RWPE1 (cell line): ENCODE measurements around the gene GPC3.
A peak's percentile ranks its signal among the peaks of the same experiment; 100 is the strongest.

Experiments
- CTCF ChIA-PET: fragments of 350-600 bp; sonication (Branson Sonifier 250); formaldehyde crosslinking; extraction: SDS; loops from one replicate; lab custom pipeline; 2021; lab: Yijun Ruan, JAX
- POLR2A ChIA-PET: fragments of 400-600 bp; formaldehyde crosslinking; extraction: SDS; loops from one replicate; lab custom pipeline; 2020; ENCODE audit warnings: antibody characterized with exemption; ENCODE audit not compliant: low non-redundant PET; lab: Yijun Ruan, JAX
- DNase-seq: peaks from one replicate; pipeline ENCODE4 v3.0.0; 2012; ENCODE audit warnings: low spot score
- H3K27ac ChIP-seq: fragments of 450-650 bp; 2 replicates; pipeline ENCODE4 v1.5.1; 2017
- CTCF ChIP-seq: fragments of 450-650 bp; conservative IDR thresholded peaks from 2 replicates; pipeline ENCODE4 v1.5.1; 2017; ENCODE audit warnings: low read depth, mild to moderate bottlenecking

GPC3 gene

GRCh38 chrX:133681421-133681820 lies 304.0 kb downstream of the GPC3 start:
- no peak overlapping the region for H3K27ac ChIP-seq
- CTCF ChIA-PET: no interaction called here
- POLR2A ChIA-PET: no interaction called here
- TF ChIP-seq CTCF: no peak
- no peak for DNase-seq

GRCh38 chrX:133677123-133678063 lies 308.0 kb downstream of the GPC3 start:
- no peak for TF ChIP-seq CTCF
- no peak overlapping the region for H3K27ac ChIP-seq
- CTCF ChIA-PET: interaction anchor here (0.6 kb wide), 1 partner anchor 413 kb away, joined by 3 read pairs; no protein-coding TSS in a partner anchor
- POLR2A ChIA-PET: no interaction called here
- no peak for DNase-seq

- TF ChIP-seq CTCF: no peak
- no peak for DNase-seq
- POLR2A ChIA-PET: no interaction called here
- CTCF ChIA-PET: interaction anchor here (0.6 kb wide), 1 partner anchor 412 kb away, joined by 3 read pairs; no protein-coding TSS in a partner anchor
- no peak overlapping the region for H3K27ac ChIP-seq
These were observed 308.9 kb downstream of the GPC3 start for GRCh38 chrX:133676344-133677122.

- ChIA-PET CTCF (no interaction called here), POLR2A (no interaction called here)
- DNase-seq: peak; percentile 12
- no peak overlapping the region for H3K27ac ChIP-seq
- TF ChIP-seq CTCF: no peak
These were observed 310.5 kb downstream of the GPC3 start for GRCh38 chrX:133674726-133675470.

- no peak overlapping the region for H3K27ac ChIP-seq
- ChIA-PET CTCF (interaction anchor here (0.6 to 1.3 kb wide), 11 partner anchors 27 to 679 kb away, joined by 3 to 13 read pairs (median 4); no protein-coding TSS in a partner anchor), POLR2A (no interaction called here)
- peak; percentile 57 for TF ChIP-seq CTCF
- DNase-seq: peak; percentile 34
These were observed 315.0 kb downstream of the GPC3 start for GRCh38 chrX:133670383-133670782.

- DNase-seq: no peak
- ChIA-PET POLR2A (no interaction called here), CTCF (no interaction called here)
- no peak for TF ChIP-seq CTCF
- H3K27ac ChIP-seq: no peak overlapping the region
These were observed 316.2 kb downstream of the GPC3 start for GRCh38 chrX:133669214-133669613.
